ENCODE results near the gene FCGR2B. TPM values are rescaled to one million over a fixed set of nuclear protein-coding genes. Genes with fewer than 3 reads are reported as not detected.
"Not testable (repeated sequence)": the region's sequence is repeated elsewhere in the genome, so short reads cannot be mapped to it uniquely, and the experiment has no call there.

Gene FCGR2B
- total and polyA plus RNA-seq, 8 donors, result 0.43 to 24.1 (median 0.64) TPM

- Histone ChIP-seq H3K36me3 (no peaks in the 10 kb centered on the region), H3K27me3 (no peaks in the 10 kb centered on the region), H3K4me3 (no peak within 1 kb of the TSS), H3K27ac (peak within 1 kb of the TSS in 1 of 2 donors; percentile 63), H3K9me3 (no peaks in the 10 kb centered on the region), H3K4me1 (peaks cover 0 to 10% of the 10 kb centered on the region in 2 donors)
- ATAC-seq (no peak), DNase-seq (no peak)
- no peak for TF ChIP-seq CTCF (IDR thresholded peaks at IDR 0.05)
- intact Hi-C loops (cut with DNase I), result no loop called here
Observed at GRCh38 chr1:161631076-161631475, 31.9 kb upstream of the FCGR2B start, which contains the start of gene FCGR3B. TSS of gene FCGR3B (minus strand) at chr1:161631176. CDS start at chr1:161631094, 82 bp downstream.

- intact Hi-C loops (cut with DNase I); H3K9me3 ChIP-seq; H3K27me3 ChIP-seq; H3K4me3 ChIP-seq; ATAC-seq; H3K36me3 ChIP-seq; DNase-seq: not testable (repeated sequence)
- Histone ChIP-seq H3K27ac (peak overlapping the region in 1 of 2 donors; percentile 82), H3K4me1 (peaks cover 0 to 12% of the 10 kb centered on the region in 2 donors)
Observed at GRCh38 chr1:161634993-161635392, 27.9 kb upstream of the FCGR2B start.

- H3K36me3 ChIP-seq; H3K9me3 ChIP-seq; intact Hi-C loops (cut with DNase I); DNase-seq; H3K4me3 ChIP-seq; H3K27me3 ChIP-seq: not testable (repeated sequence)
- peak; percentile 53 for ATAC-seq
- Histone ChIP-seq H3K27ac (peak overlapping the region in 1 of 2 donors; percentile 82), H3K4me1 (peaks cover 0 to 12% of the 10 kb centered on the region in 2 donors)
Observed at GRCh38 chr1:161636189-161636782, 26.7 kb upstream of the FCGR2B start.

GRCh38 chr1:161636976-161637375 is 26.0 kb upstream of the FCGR2B start:
- H3K36me3 ChIP-seq; H3K27me3 ChIP-seq; H3K4me3 ChIP-seq; H3K27ac ChIP-seq; H3K9me3 ChIP-seq; intact Hi-C loops (cut with DNase I); DNase-seq; ATAC-seq: not testable (repeated sequence)
- peaks cover 0 to 12% of the 10 kb centered on the region in 2 donors for H3K4me1 ChIP-seq

- ATAC-seq; intact Hi-C loops (cut with DNase I); H3K4me3 ChIP-seq; H3K27me3 ChIP-seq; H3K36me3 ChIP-seq; DNase-seq; H3K9me3 ChIP-seq; H3K27ac ChIP-seq: not testable (repeated sequence)
- peaks cover 0 to 12% of the 10 kb centered on the region in 2 donors for H3K4me1 ChIP-seq
Observed at GRCh38 chr1:161638251-161638993, 24.5 kb upstream of the FCGR2B start.

- H3K27ac ChIP-seq; ATAC-seq; intact Hi-C loops (cut with DNase I); H3K4me3 ChIP-seq; H3K36me3 ChIP-seq; H3K27me3 ChIP-seq; H3K9me3 ChIP-seq; DNase-seq: not testable (repeated sequence)
- peaks cover 0 to 12% of the 10 kb centered on the region in 2 donors for H3K4me1 ChIP-seq
Observed at GRCh38 chr1:161639203-161639602, 23.7 kb upstream of the FCGR2B start.

GRCh38 chr1:161642697-161643096 is 20.2 kb upstream of the FCGR2B start:
- H3K36me3 ChIP-seq; H3K4me1 ChIP-seq; H3K9me3 ChIP-seq; H3K27me3 ChIP-seq; DNase-seq; intact Hi-C loops (cut with DNase I); H3K4me3 ChIP-seq: not testable (repeated sequence)
- H3K27ac ChIP-seq, result peak overlapping the region in 1 of 2 donors; percentile 90
- peak; percentile 62 for ATAC-seq

GRCh38 chr1:161643481-161644208 is 19.3 kb upstream of the FCGR2B start:
- intact Hi-C loops (cut with DNase I); H3K4me1 ChIP-seq; DNase-seq; H3K4me3 ChIP-seq; H3K27me3 ChIP-seq; H3K36me3 ChIP-seq; H3K9me3 ChIP-seq: not testable (repeated sequence)
- peak overlapping the region; percentile 13 to 90 for H3K27ac ChIP-seq
- peak; percentile 70 for ATAC-seq

- intact Hi-C loops (cut with DNase I); ATAC-seq: not testable (repeated sequence)
Observed at GRCh38 chr1:161644855-161645254, 18.1 kb upstream of the FCGR2B start.

More at GRCh38 chr1:161644855-161645254, 18.1 kb upstream of the FCGR2B start:
- not testable (repeated sequence) for H3K27me3 ChIP-seq, H3K9me3 ChIP-seq, H3K36me3 ChIP-seq, DNase-seq, H3K4me1 ChIP-seq, H3K4me3 ChIP-seq
- H3K27ac ChIP-seq, result peak overlapping the region in 1 of 2 donors; percentile 90
